Hippocampal formation (tissue), 2 donors: ENCODE data around the gene MDH2.
"Not testable (repeated sequence)": the region's sequence is repeated elsewhere in the genome, so short reads cannot be mapped to it uniquely, and the experiment has no call there.

ENCODE experiments used
- DNase-seq, 2 donors: peaks; one replicate each; lab custom pipeline; 2025; lab: John Stamatoyannopoulos, UW

Gene MDH2, protein sequence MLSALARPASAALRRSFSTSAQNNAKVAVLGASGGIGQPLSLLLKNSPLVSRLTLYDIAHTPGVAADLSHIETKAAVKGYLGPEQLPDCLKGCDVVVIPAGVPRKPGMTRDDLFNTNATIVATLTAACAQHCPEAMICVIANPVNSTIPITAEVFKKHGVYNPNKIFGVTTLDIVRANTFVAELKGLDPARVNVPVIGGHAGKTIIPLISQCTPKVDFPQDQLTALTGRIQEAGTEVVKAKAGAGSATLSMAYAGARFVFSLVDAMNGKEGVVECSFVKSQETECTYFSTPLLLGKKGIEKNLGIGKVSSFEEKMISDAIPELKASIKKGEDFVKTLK

GRCh38 chr7:76047811-76048667 lies at the start of gene MDH2, which contains the start of gene STYXL1:
Gene MDH2 (plus strand): TSS chr7:76048106. CDS start chr7:76048161, 55 bp downstream.
Gene STYXL1 (minus strand): TSS chr7:76048000. CDS start chr7:76030523, 17,477 bp downstream.
- peak; percentile 83 to 92 for DNase-seq

GRCh38 chr7:76000566-76000965 lies 47.3 kb upstream of the MDH2 start:
- no peak for DNase-seq

GRCh38 chr7:76002139-76002538 lies 45.8 kb upstream of the MDH2 start:
- DNase-seq, result no peak

- no peak for DNase-seq
Observed at GRCh38 chr7:76002822-76003221, 45.1 kb upstream of the MDH2 start.

DNA sequence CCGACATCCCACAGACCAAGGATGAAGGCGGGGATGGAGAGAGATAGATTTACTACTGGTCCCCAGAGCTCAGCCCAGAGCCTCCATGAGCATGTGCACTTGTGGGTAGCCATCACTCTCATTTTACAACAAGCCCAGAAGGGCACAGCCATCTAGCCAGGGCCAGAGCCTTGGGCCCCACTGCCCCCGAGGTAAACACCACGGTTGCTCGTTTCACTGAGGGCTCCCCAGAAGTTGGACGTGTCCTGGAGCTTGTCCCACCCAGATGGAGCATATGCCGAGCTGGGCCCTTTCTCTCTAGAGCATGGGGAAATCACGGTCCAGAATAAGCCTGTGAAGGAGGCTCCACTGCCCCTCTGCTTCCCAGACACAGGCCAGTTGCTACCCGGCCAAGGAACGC lies 44.6 kb upstream of the MDH2 start:
- DNase-seq, result no peak

DNA sequence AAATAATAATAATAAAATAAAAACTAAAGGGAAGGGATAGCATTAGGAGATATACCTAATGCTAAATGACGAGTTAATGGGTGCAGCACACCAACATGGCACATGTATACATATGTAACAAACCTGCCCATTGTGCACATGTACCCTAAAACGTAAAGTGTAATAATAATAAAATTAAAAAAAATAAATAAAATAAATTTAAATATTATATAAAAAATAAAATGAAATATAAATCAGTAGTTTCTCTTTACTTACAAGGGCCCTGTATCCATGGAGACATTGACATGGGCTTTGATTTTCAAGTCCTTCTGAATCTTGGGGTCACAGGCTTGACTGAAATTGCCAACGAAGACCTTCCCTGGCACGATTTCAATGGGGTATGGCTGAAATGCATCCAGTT lies 42.9 kb upstream of the MDH2 start:
- not testable (repeated sequence) for DNase-seq

DNA sequence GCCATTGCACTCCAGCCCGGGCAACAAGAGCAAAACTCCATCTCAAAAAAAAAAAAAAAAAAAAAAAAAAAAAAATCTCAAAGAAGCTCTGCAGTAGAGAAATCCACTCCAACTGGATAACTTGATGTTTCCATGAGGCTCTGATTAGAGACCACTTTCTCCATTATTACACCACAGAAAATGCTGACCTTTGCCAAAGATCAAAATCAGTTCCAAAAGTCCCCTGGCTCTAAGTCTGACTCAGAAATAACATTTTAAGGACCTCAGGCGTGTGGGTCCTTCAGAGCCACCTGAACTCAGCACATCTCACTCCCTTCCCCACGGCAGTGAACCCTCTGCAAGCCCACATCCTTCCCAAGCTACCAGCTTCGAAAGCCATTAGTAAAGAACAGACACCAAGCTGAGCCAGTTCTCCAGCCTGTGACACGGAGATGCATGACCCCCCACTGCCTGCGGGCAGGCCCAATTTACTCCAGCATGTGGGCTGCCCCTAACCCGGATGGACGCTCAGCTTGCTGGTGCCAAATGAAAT lies 39.7 kb upstream of the MDH2 start:
- no peak for DNase-seq

- no peak for DNase-seq
Observed at GRCh38 chr7:76009672-76010600, 38.0 kb upstream of the MDH2 start.

DNA sequence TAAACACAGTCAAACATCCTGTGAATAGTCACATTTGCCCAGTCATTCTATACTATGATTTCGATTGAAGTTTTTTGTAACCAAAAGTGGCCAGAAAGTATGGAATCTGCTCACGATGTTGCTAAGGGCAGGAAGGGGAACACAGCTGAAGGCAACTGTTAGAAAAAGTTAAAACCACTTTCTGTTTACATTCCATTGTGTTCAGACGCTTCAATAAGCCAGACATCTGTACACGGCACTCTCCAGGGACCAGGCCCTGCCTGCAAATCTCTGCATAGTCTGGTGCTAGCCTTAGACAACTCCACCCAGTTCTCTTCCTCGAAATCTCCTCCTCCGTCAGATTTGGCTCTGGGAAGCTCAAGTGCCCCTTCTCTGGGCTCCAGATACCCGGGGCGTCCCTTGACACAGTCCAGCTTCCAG lies 36.5 kb upstream of the MDH2 start:
- no peak for DNase-seq

- DNase-seq, result no peak
Observed at GRCh38 chr7:76016191-76016947, 31.5 kb upstream of the MDH2 start.

DNA sequence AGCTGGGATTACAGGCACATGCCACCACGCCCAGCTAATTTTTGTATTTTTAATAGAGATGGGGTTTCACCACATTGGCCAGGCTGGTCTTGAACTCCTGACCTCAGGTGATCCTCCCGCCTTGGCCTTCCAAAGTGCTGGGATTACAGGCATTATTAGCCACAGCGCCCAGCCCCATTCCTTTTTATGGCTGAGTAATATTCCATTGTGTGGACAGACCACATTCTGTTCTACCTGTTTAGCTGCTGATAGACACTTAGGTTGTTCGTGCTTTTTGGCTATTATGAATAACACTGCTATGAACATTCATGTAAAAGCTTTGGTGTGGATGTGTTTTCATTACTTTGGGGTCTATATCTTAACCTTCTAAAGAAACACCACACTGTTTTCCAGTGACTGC lies 29.4 kb upstream of the MDH2 start:
- not testable (repeated sequence) for DNase-seq

GRCh38 chr7:76020031-76020714 lies 27.7 kb upstream of the MDH2 start:
- peak; percentile 12 to 38 for DNase-seq

- DNase-seq, result no peak
Observed at GRCh38 chr7:76022026-76022780, 25.7 kb upstream of the MDH2 start.

GRCh38 chr7:76023002-76023401 lies 24.9 kb upstream of the MDH2 start:
- peak in 1 of 2 donors; percentile 3 for DNase-seq

DNA sequence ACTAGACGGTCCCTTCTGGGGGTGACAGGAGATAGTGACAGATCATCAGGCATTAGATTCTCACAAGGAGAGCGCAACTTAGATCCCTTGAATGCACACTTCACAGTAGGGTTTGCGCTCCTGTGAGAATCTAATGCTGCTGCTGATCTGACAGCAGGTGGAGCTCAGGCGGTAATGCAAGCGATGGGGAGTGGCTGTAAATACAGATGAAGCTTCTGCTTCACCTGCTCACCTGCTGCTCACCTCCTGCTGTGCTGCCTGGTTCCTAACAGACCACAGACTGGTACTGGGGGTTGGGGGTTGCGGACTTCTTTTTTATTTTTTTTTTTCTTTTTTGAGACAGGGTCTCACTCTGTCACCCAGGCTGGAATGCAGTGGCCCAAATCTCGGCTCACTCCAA lies 18.2 kb upstream of the MDH2 start:
- not testable (repeated sequence) for DNase-seq

DNA sequence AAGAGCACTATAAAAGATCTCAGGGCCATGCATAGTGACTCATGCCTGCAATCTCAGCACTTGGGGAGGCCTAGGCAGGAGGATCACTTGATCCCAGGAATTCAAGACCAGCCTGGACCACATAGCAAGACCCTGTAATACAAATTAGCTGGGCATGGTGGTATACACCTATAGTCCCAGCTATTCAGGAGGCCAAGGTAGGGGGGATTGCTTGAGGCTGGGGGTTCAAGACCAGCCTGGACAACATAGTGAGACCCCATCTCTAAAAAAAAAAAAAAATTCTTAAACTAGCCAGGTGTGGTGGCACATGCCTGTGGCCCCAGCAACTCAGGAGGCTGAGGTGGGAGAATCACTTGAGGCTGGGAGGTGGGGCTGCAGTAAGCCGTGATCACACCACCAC lies 15.9 kb upstream of the MDH2 start:
- DNase-seq, result no peak

GRCh38 chr7:76037310-76037709 lies 10.6 kb upstream of the MDH2 start:
- DNase-seq, result no peak

DNA sequence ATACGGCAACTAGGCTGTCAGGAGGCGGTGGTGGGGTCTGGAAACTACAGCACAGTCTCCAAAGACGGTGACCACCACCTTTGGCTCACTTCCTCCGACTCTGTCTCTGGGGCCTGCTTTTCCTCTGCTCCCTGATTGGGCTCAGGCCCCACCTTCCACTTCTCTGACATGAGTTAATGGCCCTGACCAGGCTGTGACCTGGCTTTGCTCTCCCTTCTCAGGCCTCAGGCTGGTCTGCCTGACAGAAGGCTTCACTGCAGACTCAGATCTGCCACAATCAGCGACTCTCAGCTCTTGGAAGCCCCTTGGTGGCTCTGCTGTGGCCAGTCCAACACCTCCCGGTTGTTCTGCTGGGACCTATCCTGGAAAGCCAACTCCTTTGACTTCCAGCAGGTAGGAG lies 7.8 kb upstream of the MDH2 start:
- DNase-seq, result no peak

DNA sequence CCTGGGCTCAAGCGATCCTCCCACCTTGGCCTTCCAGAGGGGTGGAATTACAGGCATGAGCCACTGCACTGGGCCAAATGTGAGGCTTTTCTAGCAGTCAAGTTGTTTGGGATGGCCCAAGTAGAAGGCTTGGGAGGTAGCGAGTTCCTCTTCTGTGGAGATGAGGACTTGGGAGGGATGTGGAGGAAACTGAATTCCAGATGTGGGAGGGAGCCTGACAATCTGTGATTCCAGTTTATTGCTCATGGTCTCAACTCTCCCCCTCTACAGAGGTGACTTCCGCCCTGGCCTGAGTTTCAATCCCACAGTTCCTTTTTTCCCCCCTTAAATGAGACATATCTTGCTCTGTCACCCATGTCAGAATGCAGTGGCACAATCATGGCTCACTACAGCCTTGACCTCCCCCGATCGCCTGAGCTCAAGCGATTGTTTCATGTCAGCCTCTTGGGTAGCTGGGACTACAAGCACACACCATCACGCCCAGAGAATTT lies 3.5 kb upstream of the MDH2 start:
- no peak for DNase-seq
